Panc1 (cell line): ENCODE measurements around the gene SKAP1. TPM values are rescaled to one million over a fixed set of nuclear protein-coding genes. Genes with fewer than 3 reads are reported as not detected.

Experiments
- ATAC-seq: fragments of 200-7000 bp; cut with Tn5 transposase; 2 replicates; pipeline ENCODE4 v1.9.1; 2020; ENCODE audit warnings: mild to moderate bottlenecking, moderate library complexity
- BruUV-seq: library from RNA; stranded (reverse); fragments of 400-500 nt; replicated peaks from 2 replicates; lab custom pipeline; 2021; lab: Mats Ljungman, UMichigan
- CTCF ChIA-PET: fragments of 300-600 bp; sonication (Branson Sonifier 250); formaldehyde crosslinking; loops from one replicate; lab custom pipeline; 2022; ENCODE audit warnings: antibody characterized with exemption; lab: Charles Lee
- POLR2A ChIA-PET: fragments of 300-600 bp; sonication (Branson Sonifier 250); formaldehyde crosslinking; loops from one replicate; lab custom pipeline; 2022; ENCODE audit warnings: antibody characterized with exemption; lab: Charles Lee
- DNase-seq: peaks from one replicate; pipeline ENCODE4 v3.0.0-alpha.2; 2010; ENCODE audit warnings: low read depth, low spot score
- H3K27ac ChIP-seq: 2 replicates; pipeline ENCODE4 v1.5.1; 2011; ENCODE audit warnings: mild to moderate bottlenecking, low read length, inconsistent platforms
- H3K27me3 ChIP-seq: fragments of 200-500 bp; sonication (Bioruptor generic); 2 replicates; pipeline ENCODE4 v1.6.0; 2014; ENCODE audit warnings: low read length, inconsistent platforms; ENCODE audit not compliant: control insufficient read depth, insufficient read depth
- H3K36me3 ChIP-seq: fragments of 200-500 bp; sonication (Bioruptor generic); 2 replicates; pipeline ENCODE4 v1.5.1; 2014; ENCODE audit warnings: inconsistent platforms, mild to moderate bottlenecking, low read length, moderate library complexity; ENCODE audit not compliant: control insufficient read depth, insufficient read depth
- H3K4me1 ChIP-seq: 2 replicates; pipeline ENCODE4 v1.5.1; 2011; ENCODE audit warnings: inconsistent platforms, mild to moderate bottlenecking, low read length, moderate library complexity; ENCODE audit not compliant: control insufficient read depth, insufficient read depth
- H3K4me3 ChIP-seq, 2 experiments: 2 replicates each; pipeline ENCODE4 v1.5.1; 2011 to 2012; ENCODE audit warnings: low read depth in 2 of 2, low read length in 2 of 2, mild to moderate bottlenecking in 2 of 2, inconsistent platforms in 1 of 2, moderate library complexity in 1 of 2
- H3K9me3 ChIP-seq: fragments of 200-500 bp; sonication (Bioruptor generic); 2 replicates; pipeline ENCODE4 v1.5.1; 2014; ENCODE audit warnings: low read depth, mild to moderate bottlenecking, inconsistent platforms, low read length, moderate library complexity; ENCODE audit not compliant: control insufficient read depth, insufficient read depth
- POLR2AphosphoS5 ChIP-seq: IDR thresholded peaks from 2 replicates; pipeline ENCODE4 v1.6.1; 2012; ENCODE audit warnings: mild to moderate bottlenecking, low read depth, low read length, moderate library complexity
- SIN3A ChIP-seq: IDR thresholded peaks from 2 replicates; pipeline ENCODE4 v1.6.1; 2012; ENCODE audit warnings: low read depth, mild to moderate bottlenecking, low read length, moderate library complexity, borderline replicate concordance; ENCODE audit not compliant: insufficient read depth
- TCF7L2 ChIP-seq: IDR thresholded peaks from 2 replicates; pipeline ENCODE4 v1.6.1; 2011; ENCODE audit warnings: mild to moderate bottlenecking, low read depth, low read length, inconsistent platforms
- in situ Hi-C: cut with HindIII; loops from 2 replicates; pipeline ENCODE4 v1.10.0; 2016; ENCODE audit warnings: low sequenced_read_pairs, low pct_unique_long_range_greater_than_20kb
- intact Hi-C: fragments of 100-400 bp; cut with micrococcal nuclease; formaldehyde crosslinking; loops from one replicate; pipeline ENCODE4 v1.10.0; 2022; ENCODE audit not compliant: unreplicated experiment
- total RNA-seq: library from RNA; stranded (reverse); gene quantifications from one replicate; pipeline ENCODE4 v1.2.1, GENCODE V29; 2021; ENCODE audit not compliant: unreplicated experiment
- TF ChIP-seq, protein P1 (sequence below): fragments of 450-650 bp; IDR thresholded peaks from 2 replicates; pipeline ENCODE4 v1.5.1; 2017; ENCODE audit warnings: mild to moderate bottlenecking
- TF ChIP-seq, protein P2 (sequence below), 2 experiments: IDR thresholded peaks; 2 replicates each; pipeline ENCODE4 v1.6.1; 2011 to 2012; ENCODE audit warnings: low read depth in 2 of 2, control low read depth in 1 of 2, low read length in 1 of 2, mild to moderate bottlenecking in 1 of 2, moderate library complexity in 1 of 2; ENCODE audit not compliant: insufficient read depth in 1 of 2

Gene SKAP1
- total RNA-seq, 1 experiment from 2014 or later: 0.90 TPM

DNA sequence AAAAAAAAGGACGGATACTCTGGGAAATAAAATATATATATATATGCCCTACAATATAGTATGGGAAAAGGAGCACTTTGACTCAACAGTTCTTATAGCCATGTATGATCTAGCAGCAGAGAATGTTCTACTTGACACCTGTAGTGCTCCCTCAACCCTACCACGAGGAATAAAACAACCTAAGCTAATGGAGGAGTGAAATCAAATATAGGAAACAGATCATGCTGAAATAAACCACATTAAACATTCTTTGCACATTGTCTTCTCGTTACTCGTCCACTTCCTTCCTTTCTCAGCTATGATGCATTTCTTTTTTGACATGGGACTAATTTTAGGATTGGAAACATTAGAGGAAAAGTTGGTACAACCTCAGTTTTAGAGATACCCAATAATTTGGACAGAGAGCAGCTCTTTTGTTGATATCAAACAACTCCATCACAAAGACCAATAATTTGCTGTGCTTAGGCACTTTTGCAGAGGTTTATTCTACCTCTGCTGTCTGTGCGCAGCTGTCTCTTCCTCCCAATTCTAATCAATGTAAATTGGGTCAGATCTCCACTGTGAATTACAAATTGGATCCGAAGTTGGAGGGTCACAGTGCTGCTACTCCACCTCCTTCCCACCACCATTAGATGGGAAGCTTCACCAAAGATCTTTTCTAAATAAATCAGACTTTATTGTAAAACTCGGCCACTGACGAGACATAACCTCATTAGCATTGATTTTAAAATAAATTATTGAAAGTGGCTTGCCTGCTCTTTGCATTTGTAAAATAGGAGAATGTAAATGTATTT, 256.6 kb downstream of the SKAP1 start:
- intact Hi-C loops (no loop called here), in situ Hi-C loops (no loop called here)
- ChIA-PET CTCF (no interaction called here), POLR2A (interaction anchor here (0.6 to 0.7 kb wide), 2 partner anchors 25 to 41 kb away, joined by 3 to 4 read pairs; no protein-coding TSS in a partner anchor)
- Histone ChIP-seq H3K36me3 (no peaks in the 10 kb centered on the region), H3K4me1 (no peaks in the 10 kb centered on the region), H3K4me3 (no peak overlapping the region), H3K27me3 (no peaks in the 10 kb centered on the region; the same call in 1 of the 2 replicates), H3K9me3 (no peaks in the 10 kb centered on the region), H3K27ac (no peak overlapping the region)
- no peak for ATAC-seq
- BruUV-seq: no TSS peak
- no peak for TF ChIP-seq SIN3A
- TF ChIP-seq TCF7L2: no peak
- TF ChIP-seq, protein P1, sequence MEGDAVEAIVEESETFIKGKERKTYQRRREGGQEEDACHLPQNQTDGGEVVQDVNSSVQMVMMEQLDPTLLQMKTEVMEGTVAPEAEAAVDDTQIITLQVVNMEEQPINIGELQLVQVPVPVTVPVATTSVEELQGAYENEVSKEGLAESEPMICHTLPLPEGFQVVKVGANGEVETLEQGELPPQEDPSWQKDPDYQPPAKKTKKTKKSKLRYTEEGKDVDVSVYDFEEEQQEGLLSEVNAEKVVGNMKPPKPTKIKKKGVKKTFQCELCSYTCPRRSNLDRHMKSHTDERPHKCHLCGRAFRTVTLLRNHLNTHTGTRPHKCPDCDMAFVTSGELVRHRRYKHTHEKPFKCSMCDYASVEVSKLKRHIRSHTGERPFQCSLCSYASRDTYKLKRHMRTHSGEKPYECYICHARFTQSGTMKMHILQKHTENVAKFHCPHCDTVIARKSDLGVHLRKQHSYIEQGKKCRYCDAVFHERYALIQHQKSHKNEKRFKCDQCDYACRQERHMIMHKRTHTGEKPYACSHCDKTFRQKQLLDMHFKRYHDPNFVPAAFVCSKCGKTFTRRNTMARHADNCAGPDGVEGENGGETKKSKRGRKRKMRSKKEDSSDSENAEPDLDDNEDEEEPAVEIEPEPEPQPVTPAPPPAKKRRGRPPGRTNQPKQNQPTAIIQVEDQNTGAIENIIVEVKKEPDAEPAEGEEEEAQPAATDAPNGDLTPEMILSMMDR: no peak
- no peak for TF ChIP-seq POLR2AphosphoS5
- TF ChIP-seq, protein P2, sequence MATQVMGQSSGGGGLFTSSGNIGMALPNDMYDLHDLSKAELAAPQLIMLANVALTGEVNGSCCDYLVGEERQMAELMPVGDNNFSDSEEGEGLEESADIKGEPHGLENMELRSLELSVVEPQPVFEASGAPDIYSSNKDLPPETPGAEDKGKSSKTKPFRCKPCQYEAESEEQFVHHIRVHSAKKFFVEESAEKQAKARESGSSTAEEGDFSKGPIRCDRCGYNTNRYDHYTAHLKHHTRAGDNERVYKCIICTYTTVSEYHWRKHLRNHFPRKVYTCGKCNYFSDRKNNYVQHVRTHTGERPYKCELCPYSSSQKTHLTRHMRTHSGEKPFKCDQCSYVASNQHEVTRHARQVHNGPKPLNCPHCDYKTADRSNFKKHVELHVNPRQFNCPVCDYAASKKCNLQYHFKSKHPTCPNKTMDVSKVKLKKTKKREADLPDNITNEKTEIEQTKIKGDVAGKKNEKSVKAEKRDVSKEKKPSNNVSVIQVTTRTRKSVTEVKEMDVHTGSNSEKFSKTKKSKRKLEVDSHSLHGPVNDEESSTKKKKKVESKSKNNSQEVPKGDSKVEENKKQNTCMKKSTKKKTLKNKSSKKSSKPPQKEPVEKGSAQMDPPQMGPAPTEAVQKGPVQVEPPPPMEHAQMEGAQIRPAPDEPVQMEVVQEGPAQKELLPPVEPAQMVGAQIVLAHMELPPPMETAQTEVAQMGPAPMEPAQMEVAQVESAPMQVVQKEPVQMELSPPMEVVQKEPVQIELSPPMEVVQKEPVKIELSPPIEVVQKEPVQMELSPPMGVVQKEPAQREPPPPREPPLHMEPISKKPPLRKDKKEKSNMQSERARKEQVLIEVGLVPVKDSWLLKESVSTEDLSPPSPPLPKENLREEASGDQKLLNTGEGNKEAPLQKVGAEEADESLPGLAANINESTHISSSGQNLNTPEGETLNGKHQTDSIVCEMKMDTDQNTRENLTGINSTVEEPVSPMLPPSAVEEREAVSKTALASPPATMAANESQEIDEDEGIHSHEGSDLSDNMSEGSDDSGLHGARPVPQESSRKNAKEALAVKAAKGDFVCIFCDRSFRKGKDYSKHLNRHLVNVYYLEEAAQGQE (IDR thresholded peaks at IDR 0.05; ENCODE audit: insufficient read depth in 1 of 2, low read depth in 2 of 2, low read length in 1 of 2): no peak
- DNase-seq: no peak

DNA sequence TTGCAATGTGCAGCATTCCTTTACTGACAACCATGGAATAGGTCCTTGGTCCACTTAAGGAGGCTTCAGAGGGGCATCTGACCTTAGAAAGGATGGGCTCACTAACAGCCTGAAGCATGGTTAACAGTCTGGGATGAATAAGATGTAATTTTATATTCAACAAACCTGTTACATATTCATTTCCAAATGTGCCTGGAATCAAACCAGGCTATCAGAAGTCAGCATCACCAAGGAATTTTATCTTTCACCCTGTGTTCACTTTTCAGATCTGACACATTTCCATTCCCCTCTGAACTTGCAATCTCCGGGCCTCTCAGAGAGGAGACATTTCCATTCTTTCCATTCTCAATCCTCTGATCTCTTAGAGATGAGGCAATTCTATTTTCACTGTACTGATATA, 260.1 kb downstream of the SKAP1 start:
- DNase-seq: no peak
- Histone ChIP-seq H3K9me3 (no peaks in the 10 kb centered on the region), H3K36me3 (no peaks in the 10 kb centered on the region), H3K4me1 (no peaks in the 10 kb centered on the region), H3K27ac (no peak overlapping the region), H3K27me3 (peaks cover 2% of the 10 kb centered on the region; the same call in 1 of the 2 replicates), H3K4me3 (no peak overlapping the region)
- no TSS peak for BruUV-seq
- intact Hi-C loops (no loop called here), in situ Hi-C loops (no loop called here)
- CTCF ChIA-PET: no interaction called here
- TF ChIP-seq, protein P2 (IDR thresholded peaks at IDR 0.05; ENCODE audit: insufficient read depth in 1 of 2, low read depth in 2 of 2, low read length in 1 of 2): no peak
- TF ChIP-seq TCF7L2 (no peak), SIN3A (no peak), POLR2AphosphoS5 (no peak)
- POLR2A ChIA-PET: no interaction called here
- no peak for ATAC-seq
